WI38 (cell line): ENCODE results near the gene FAM124A.
"Not testable (repeated sequence)": the region's sequence is repeated elsewhere in the genome, so short reads cannot be mapped to it uniquely, and the experiment has no call there.

Source experiments
- H3K4me3 ChIP-seq: 2 replicates; pipeline ENCODE4 v1.5.1; 2011; ENCODE audit warnings: low read depth, mild to moderate bottlenecking, control low read depth, low read length
- CTCF ChIP-seq: IDR thresholded peaks from 2 replicates; pipeline ENCODE4 v1.5.1; 2012; ENCODE audit warnings: low read depth, mild to moderate bottlenecking, control low read depth, low read length

Gene FAM124A

DNA sequence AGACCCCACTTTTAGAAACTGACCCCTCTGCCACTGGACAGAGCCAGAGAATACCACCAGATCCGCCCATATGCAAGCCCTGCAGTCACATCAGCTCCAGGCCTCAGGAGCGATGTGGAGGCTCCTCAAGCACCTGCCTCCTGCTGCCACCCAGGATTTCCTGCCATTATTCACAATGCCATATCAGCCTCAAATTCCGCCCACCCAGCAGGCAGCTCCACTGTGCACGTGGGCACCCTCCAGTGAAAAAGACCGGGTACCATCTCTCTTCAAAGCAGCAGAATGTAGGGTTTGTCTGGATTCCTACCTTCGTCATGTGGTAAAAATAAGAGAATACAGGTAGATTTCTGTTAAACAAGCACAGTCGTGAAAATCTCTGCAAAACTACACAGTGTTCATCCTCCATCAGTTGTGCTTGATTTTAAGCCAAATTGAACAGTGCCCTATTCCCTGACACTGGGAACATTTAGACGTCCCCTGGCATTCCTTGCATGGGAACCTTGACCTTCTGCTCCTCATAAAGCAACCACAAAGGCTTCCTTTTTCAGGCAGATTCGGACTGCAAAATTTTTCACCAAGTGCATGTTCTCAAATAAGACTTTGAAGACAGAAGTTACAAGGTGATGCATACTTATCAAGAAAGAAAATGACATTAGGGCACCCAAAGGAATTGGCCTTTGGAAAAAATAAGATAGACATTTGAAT lies 56.4 kb downstream of the FAM124A start:
- no peak for TF ChIP-seq CTCF
- no peak overlapping the region for H3K4me3 ChIP-seq

GRCh38 chr13:51280379-51280940 lies 58.3 kb downstream of the FAM124A start:
- no peak for TF ChIP-seq CTCF
- H3K4me3 ChIP-seq, result no peak overlapping the region

- no peak for TF ChIP-seq CTCF
- no peak overlapping the region for H3K4me3 ChIP-seq
Measured at GRCh38 chr13:51282322-51282721, 60.1 kb downstream of the FAM124A start.

GRCh38 chr13:51282923-51283322 lies 60.7 kb downstream of the FAM124A start:
- H3K4me3 ChIP-seq, result not testable (repeated sequence)

DNA sequence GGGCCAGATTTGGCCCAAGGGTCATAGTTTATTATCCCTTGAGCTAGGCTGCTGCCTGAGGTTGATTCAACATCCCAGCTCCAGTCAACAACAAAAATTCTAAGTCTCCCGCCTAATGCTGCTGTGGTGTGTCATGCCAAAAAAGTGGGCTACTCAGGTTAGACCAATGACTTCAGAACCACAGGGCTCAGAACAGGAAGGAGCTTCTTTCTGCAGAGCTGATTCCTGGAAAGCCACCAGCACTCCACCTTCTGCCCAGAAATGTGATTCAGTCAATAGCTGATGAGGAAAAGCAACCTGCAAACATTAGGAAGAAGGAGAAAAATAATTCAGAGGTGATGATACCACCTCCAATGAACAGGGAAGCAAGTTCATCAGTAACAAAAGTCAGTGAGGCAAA lies 61.2 kb downstream of the FAM124A start:
- no peak overlapping the region for H3K4me3 ChIP-seq
- no peak for TF ChIP-seq CTCF

DNA sequence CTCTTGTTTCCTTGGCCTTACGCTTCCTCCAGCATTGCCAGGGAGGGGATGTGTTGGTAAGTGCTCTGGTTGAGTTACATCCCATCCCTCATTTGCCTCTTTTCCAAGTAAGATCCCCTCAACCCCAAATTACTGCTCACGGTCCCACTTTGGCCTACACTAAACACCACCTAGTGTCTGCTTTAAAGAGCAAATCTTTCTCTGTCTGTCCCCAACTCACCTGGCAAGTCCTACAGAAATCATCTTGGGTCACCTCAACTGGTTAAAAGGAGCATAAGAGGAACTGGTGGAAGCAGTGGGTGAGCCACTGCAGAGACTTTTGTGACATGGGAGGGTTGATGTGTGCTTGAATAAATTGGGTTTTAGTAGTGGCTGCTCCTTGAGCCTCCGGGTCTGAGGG lies 62.1 kb downstream of the FAM124A start:
- no peak overlapping the region for H3K4me3 ChIP-seq
- TF ChIP-seq CTCF, result no peak

GRCh38 chr13:51286135-51287002 lies 64.2 kb downstream of the FAM124A start:
- no peak overlapping the region for H3K4me3 ChIP-seq
- peak; percentile 85 for TF ChIP-seq CTCF
